HG03103 (cell line): ENCODE results near the gene HOXD10.

ENCODE experiments used
- ATAC-seq: cut with Tn5 transposase; IDR thresholded peaks from one replicate; pipeline ENCODE4 v1.9.1; 2021; ENCODE audit warnings: low read depth; ENCODE audit not compliant: unreplicated experiment

Gene HOXD10

DNA sequence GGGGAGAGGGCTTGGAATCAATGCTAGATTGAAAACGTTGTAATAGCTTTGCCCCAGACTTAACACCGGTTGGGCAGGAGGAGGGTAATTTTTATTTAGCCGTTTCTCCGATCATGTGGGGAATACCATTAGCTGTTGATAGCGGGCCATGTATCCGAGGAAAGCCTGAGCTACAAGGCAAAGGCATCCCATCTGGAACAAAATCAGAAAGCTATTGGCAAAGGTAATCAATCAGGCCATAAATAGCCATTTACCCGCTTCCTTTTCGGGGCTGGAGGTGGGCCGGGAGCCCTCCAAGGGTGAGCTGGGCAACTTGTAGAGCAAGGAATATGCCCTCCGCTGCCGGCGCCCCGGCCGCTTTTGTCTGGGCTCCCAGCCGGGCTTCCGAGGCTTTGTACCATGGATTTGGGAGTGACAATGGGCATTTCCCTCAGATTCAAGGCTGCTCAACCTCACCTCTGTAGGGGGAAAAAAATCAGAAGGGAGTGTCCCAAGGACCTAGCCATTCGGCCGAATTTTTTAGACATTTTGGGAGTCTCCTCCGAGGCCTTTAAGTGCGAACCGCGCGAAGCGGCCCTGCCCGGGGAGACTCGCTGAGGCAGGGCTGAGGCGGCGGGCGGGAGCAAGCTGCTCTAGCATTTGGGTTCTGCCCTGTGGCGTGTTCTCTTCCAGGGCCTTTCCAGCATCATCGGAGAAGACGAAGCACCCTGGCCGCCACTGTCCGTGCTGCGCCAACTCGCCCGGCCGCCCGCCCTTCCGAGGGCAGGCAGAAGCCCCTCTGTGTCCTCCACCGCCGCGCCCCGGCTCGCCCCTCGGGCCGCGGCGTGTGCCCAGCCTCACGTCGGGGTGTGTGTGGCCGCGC is 4.8 kb downstream of the HOXD10 start:
- ATAC-seq, result no peak

DNA sequence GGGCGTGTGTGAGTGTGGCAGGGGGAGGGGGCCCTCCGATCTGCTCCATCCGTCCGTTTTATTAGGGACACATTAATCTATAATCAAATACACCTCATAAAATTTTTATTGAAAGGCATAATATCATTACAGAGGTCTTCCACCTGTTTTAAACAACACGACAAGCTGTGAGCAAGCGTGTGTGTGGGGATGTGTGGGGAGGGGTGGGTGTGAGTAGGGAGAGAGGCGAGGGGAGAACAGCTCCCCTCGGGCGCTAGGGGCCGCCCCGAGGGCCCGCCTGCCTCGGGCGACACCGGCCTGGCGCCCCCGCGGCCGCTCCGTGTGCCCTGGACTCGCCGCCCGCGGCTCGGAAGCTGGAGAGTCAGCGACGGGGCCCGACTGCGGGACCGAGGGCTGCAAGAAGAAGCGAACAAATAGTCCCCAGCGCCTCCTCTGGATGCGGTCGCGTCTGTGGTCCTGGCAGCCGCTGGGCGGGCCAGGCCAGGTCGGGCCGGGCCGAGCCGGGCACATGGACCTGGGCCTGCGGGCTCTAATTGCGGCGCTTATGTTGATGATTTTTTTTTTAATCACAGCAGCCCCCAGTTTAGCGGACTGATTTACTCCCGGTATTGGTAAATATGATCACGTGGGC is 5.6 kb downstream of the HOXD10 start:
- ATAC-seq, result no peak

DNA sequence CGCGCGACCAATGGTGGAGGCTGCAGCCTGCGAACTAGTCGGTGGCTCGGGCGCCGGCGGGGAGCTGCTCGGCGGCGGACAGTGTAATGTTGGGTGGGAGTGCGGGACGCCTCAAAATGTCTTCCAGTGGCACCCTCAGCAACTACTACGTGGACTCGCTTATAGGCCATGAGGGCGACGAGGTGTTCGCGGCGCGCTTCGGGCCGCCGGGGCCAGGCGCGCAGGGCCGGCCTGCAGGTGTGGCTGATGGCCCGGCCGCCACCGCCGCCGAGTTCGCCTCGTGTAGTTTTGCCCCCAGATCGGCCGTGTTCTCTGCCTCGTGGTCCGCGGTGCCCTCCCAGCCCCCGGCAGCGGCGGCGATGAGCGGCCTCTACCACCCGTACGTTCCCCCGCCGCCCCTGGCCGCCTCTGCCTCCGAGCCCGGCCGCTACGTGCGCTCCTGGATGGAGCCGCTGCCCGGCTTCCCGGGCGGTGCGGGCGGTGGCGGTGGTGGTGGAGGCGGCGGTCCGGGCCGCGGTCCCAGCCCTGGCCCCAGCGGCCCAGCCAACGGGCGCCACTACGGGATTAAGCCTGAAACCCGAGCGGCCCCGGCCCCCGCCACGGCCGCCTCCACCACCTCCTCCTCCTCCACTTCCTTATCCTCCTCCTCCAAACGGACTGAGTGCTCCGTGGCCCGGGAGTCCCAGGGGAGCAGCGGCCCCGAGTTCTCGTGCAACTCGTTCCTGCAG is 6.3 kb downstream of the HOXD10 start, which contains the start of gene HOXD9:
Gene HOXD9 (plus strand): TSS at position 37 of the 728 bp plus-strand sequence. CDS start 50 bp downstream, at position 87.
- no peak for ATAC-seq

DNA sequence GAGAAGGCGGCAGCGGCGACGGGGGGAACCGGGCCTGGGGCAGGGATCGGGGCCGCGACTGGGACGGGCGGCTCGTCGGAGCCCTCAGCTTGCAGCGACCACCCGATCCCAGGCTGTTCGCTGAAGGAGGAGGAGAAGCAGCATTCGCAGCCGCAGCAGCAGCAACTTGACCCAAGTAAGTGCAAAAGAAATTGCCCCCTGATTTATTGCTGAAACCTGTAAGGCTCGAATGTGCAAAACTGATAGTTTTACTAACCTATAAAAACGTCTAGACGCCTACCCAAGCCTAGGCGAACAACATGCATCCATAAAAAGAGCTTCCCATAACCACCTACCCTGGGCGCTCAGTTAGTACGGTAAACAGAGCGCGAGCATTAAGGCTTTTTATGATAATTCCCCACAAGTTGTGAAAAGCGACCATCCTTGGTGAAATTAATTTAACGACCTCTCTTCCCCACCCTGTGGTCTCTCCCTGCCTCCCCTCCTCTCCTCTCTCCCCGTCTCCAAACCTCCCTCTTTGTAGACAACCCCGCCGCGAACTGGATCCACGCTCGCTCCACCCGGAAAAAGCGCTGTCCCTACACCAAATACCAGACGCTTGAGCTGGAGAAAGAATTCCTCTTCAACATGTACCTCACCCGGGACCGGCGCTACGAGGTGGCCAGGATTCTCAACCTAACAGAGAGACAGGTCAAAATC is 7.0 kb downstream of the HOXD10 start:
- no peak for ATAC-seq

DNA sequence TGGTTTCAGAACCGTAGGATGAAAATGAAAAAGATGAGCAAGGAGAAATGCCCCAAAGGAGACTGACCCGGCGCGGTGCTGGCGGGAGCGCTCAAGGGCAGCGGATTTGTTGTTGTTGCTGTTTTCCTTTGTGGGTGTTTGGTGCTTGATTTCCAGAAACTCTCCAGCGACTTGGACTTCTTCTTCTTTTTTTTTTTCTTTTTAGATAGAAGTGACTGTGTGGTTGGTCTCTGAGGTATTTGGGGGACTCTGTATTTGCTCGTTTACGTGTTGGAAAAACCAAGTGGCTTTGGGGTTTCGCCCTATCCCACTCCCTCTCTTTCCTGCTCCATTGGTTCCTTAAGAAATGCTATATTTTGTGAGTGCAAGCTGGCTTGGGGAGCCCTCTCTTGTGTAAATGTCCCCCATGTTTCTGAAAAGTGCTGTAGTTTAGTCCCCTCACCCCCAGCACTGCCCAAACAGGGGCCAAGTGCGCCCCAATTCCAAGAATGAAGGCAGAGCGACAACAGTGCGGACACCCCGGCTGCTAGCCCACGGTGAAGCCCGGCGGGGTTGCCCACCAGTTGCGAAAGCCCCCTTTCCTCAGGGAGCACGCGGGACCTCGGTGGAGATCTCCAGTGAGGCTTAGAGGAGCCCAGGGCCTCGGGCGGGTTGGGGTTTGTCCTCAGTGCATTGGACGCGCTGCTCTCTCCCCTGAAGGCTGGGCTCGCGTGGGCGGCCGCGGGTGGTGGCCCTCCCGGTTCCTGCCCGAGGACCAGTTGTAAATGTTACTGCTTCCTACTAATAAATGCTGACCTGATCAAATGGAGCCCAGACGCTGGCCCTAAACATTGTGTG is 7.8 kb downstream of the HOXD10 start:
- ATAC-seq, result no peak

DNA sequence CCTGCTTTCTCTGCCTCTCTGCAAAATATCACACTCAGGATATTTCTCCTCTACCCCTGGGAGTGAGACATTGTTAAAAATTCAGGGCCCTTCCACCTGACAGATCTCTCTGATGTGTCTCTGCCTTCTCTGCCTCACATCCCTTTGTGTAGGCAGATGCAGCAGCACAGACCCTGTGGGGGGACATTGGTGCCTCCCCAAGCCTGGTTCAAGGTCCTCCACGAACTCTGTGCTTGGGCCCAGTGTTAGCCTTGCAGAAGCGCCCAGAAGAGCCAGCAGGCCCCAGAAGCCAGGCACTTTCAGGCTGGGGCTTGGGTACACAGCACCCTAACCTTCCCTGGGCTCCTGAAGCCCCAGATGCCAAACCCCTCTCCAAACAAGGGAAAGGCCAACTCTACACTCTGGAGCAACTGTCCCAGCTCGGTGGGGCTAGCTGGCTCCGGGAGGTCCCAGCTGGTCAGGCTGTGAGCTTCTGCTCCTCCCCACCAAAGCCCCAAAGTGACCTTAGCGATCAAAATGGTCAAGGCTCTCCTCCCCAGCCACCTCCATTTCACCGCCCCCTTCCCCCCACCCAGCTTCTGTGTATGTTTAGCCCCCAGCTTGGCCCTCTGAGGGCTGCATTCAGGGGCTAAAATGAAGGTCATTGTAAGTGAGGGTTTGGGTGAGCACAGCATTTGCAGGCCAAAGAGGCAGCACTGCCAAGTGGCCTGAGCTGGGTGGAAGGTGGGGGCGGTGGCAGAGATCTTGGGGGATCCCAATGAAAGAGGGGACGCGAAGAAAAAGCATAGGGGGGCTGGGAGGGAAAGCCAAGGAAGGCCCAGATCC is 8.6 kb downstream of the HOXD10 start:
- ATAC-seq, result no peak

DNA sequence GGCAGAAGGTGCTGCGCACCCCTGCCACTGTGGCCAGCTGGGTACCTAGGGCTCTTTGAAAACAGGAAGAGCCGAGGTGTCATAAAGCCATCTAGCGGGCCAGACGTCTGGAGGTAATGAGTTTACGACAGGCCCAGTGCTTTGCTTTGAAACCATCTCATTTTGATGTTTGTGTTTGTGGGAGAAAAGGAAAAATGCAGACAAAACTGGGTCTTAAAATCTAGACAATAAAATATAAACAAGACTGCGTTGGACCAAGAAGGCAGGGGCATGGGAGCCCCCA is 9.1 kb downstream of the HOXD10 start:
- no peak for ATAC-seq

DNA sequence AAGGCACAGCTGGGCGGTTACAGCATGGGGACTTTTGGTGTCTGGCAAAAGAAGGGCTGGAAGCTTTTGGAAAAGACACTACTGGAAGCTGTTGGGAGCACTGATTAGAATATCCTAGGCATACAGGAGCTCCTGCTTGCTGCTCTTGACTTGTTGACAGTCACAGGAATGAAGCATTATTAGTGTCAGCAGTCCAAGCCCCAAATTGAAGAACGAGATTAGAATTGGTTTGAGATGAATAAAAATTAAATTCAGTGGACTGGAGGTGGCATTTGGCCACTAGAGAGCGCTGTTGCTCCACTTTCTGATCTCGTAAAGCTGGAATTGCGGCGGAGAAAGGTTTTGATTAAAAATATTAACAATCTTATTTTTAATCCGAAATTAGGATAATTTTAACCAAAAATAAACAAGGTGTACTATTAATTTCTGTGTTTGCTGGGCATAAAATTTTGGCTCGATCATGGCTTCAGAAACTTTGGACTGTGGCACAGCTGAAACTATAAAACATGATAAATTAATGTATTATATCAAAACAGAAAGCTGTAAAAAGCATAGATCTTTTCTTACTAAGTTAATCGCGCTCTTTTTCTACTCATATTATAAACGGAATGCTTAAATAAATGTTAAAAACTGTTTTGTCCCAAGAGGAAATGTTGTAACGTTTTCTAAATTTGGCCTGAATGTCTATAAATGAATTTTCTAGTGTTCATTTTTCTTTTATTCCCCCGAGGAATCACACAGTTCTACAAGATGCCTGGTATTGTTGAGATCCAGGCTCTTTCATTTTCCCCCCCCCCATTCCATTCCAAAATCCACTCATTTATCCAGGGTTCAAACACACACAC is 10.6 kb downstream of the HOXD10 start:
- ATAC-seq, result no peak

DNA sequence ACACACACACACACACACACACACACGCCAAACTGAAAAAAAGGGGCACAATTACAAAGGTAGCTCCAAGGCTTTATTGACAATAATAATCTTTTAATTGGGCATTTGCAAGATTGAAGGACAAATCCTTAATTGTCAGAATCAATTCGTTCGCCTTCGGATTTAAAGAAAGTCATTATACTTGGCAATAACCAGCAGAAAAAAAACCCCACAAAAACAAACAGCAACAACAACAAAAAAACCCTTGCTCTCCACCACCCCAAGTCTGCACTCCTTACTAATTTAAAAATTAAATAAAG is 11.1 kb downstream of the HOXD10 start:
- no peak for ATAC-seq

DNA sequence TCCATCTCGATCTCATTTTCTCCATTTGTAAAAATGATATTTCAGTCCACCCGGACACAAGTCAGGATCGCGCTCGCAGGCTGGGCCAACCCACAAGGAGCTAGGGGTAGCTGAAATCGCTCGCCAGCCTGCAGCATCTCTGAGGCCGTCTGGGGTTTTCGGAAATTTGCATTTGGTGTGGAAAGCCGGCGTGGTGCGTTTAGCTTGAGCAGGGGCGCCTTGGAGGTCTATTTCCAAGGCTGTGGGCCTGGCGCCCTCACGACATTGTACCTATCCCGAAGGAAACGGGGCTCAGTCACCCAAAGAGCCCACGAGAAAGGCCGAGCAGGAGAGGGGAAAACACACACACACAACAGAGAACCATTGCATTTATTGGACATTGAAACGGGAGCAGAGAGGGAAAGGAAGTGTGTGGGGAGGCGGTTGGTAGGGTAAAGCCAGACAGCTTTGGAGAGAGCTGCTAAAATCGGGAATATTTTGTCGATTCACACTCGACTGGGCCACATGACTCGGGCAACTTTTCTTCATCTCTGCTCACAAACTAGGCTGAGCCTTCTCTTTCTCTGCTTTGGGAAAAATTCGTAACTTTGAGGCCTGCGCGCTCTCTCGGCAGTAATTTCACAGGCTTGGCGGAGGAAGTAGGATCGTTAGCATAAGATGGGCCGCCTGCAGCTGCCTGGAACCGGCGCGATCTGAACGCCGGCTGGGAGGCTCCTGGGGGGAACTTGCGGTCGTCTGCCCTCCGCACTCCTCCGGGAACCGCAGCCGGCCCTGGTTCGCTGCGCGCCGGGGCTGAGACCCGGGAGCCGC is 11.8 kb downstream of the HOXD10 start:
- no peak for ATAC-seq

DNA sequence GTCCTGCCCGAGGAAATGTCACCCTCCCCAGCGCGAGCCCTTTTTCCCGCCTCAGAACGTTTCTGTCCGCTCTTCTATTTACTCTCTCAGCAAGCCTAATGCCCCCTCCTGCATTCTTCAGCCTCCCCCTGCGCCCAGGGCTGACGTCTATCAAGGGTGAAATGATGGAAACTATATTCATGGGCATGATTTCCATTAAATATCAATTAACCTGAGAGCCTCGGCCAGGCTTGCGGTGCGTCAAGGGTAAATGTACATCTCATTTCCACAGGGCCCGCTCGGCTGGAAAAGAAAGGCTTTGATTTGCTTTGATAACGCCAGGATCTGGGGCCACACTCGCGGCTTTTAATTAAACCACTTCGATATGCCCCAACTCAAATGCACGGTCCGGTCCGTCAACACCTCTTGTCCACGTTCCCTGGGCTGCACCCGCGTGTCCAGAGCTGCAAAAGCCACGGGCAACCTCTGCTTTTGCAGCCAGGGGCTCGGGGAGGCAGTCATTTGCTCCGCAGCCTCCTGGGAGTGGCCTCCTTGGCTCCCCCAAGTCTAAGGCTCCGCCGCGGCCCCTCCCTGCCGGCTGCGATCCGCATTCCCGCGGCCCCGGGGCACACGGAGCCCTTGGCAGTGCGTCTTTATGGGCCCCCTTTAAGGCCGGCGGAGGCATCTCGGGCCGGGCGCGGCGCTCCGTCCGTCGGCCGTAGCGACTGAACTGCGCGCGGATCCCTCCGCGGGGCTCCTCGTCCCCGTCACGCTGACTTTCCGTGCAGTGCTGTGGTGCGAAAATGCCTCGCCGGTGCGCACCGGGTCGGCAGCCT is 12.6 kb downstream of the HOXD10 start, which contains the start of gene HOXD8:
Gene HOXD8 (plus strand): TSS at position 724 of the 815 bp plus-strand sequence. CDS start 662 bp downstream, outside the sequence.
- no peak for ATAC-seq

DNA sequence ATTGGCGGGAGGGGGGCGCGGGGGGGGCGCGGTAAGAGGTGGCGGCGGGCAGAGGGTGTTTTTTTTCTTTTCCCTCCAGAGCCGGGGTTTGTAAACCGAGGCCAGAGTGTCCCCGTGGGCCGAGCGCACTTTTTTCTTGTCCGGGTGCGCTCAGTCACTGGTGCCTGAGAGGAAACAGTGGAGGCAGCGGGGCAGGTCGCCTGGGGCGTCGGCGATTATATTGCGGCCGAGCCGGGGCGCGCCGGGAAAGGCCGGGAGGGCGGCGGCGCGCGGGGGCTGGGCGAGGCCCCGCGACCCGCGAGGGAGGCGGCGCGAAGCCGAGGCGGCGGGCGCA is 13.2 kb downstream of the HOXD10 start:
- no peak for ATAC-seq

DNA sequence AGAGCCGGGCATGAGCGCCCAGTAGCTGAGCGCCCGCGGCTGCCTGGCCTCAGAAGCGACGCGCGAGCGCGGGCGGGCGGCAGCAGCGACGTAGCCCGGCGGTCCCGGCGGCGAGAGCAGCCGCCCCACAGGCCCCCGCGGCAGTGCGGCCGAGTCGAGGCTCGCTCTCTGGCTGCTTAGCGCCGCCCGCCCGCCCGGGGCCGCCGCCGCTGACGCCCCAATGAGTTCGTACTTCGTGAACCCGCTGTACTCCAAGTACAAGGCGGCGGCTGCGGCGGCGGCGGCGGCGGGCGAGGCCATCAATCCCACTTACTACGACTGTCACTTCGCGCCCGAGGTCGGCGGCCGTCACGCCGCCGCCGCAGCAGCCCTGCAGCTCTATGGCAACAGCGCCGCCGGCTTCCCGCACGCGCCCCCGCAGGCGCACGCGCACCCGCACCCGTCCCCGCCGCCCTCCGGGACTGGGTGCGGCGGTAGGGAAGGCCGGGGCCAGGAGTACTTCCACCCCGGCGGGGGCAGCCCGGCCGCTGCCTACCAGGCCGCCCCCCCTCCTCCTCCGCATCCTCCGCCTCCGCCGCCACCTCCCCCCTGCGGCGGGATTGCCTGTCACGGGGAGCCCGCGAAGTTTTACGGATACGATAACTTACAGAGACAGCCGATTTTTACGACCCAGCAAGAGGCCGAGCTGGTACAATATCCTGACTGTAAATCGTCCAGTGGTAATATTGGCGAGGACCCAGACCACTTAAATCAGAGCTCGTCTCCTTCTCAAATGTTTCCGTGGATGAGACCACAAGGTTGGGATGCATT is 13.8 kb downstream of the HOXD10 start:
- no peak for ATAC-seq

DNA sequence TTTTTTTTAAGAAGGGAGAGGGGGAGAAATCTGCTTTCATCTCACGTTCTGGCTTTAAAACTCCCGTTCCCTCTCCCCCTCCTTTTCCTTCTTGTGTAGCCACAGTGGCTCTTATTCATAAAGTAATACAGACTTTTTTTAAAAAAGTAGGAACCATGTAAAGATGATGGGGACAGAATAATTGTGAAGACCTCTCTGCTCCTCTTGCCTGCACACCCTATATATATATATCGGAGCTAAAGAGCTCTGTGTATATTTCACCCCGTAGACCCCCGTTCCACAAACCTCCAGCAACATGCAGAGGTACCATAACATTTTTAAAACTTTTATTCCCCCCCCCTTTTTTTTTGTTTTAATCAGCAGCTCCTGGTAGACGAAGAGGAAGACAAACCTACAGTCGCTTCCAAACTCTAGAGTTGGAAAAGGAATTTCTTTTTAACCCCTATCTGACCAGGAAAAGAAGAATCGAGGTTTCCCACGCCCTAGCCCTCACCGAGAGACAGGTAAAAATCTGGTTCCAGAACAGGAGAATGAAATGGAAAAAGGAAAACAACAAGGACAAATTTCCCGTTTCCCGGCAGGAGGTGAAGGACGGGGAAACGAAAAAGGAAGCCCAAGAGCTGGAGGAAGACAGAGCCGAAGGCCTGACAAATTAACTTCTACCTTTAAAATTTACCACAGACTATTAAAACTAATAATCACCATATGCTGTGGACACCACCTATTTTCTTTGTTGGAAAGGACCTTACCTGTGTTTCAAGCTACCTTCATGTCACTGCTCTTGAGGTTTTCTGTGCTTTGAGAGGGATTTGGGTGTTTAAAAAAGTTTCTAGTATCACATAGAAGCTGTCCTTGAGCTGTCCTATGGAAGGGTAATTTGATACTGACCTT is 14.6 kb downstream of the HOXD10 start:
- no peak for ATAC-seq

DNA sequence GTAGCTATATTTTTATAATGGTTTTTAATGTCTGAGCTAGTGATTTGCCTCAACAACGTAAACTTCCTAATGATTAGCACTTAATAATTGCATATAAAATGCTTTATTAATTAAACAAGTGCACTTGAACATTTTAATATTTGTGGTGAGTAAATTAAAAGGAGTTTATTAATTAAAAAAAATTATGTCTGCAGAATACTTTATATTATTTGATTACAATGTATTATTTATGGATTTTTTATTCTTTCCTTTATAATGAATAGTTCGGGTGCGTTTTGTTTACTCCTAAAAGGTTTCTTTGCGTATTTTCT is 15.2 kb downstream of the HOXD10 start:
- no peak for ATAC-seq
